ENCODE data around the gene B3GALNT2. TPM values are rescaled to one million over a fixed set of nuclear protein-coding genes. Genes with fewer than 3 reads are reported as not detected.

Gene B3GALNT2
- total RNA-seq, 1 experiment from 2014 or later: 13.7 TPM

- in situ Hi-C loops (cut with HindIII; ENCODE audit: low pct_unique_long_range_greater_than_20kb, low sequenced_read_pairs): no loop called here
Observed at GRCh38 chr1:235424092-235424491, 80.2 kb downstream of the B3GALNT2 start.

GRCh38 chr1:235423214-235423652 is 81.0 kb downstream of the B3GALNT2 start:
- in situ Hi-C loops (cut with HindIII; ENCODE audit: low pct_unique_long_range_greater_than_20kb, low sequenced_read_pairs): no loop called here
- no peak for DNase-seq (ENCODE audit: low read depth)

More at GRCh38 chr1:235424092-235424491, 80.2 kb downstream of the B3GALNT2 start:
- peak; percentile 60 for DNase-seq (ENCODE audit: low read depth)

GRCh38 chr1:235421751-235422150 is 82.5 kb downstream of the B3GALNT2 start:
- no peak for DNase-seq (ENCODE audit: low read depth)
- in situ Hi-C loops (cut with HindIII; ENCODE audit: low pct_unique_long_range_greater_than_20kb, low sequenced_read_pairs): no loop called here

GRCh38 chr1:235417086-235417697 is 87.1 kb downstream of the B3GALNT2 start:
- in situ Hi-C loops (cut with HindIII; ENCODE audit: low pct_unique_long_range_greater_than_20kb, low sequenced_read_pairs): no loop called here

GRCh38 chr1:235416662-235417049 is 87.6 kb downstream of the B3GALNT2 start:
- no peak for DNase-seq (ENCODE audit: low read depth)
- in situ Hi-C loops (cut with HindIII; ENCODE audit: low pct_unique_long_range_greater_than_20kb, low sequenced_read_pairs): no loop called here

More at GRCh38 chr1:235417086-235417697, 87.1 kb downstream of the B3GALNT2 start:
- DNase-seq (ENCODE audit: low read depth): peak; percentile 70

GRCh38 chr1:235415008-235415904 is 89.0 kb downstream of the B3GALNT2 start:
- in situ Hi-C loops (cut with HindIII; ENCODE audit: low pct_unique_long_range_greater_than_20kb, low sequenced_read_pairs): no loop called here
- DNase-seq (ENCODE audit: low read depth): peak; percentile 64

- in situ Hi-C loops (cut with HindIII; ENCODE audit: low pct_unique_long_range_greater_than_20kb, low sequenced_read_pairs): no loop called here
- DNase-seq (ENCODE audit: low read depth): peak; percentile 40
Observed at GRCh38 chr1:235411489-235412486, 92.5 kb downstream of the B3GALNT2 start.

GRCh38 chr1:235410467-235410866 is 93.8 kb downstream of the B3GALNT2 start:
- DNase-seq (ENCODE audit: low read depth): no peak
- in situ Hi-C loops (cut with HindIII; ENCODE audit: low pct_unique_long_range_greater_than_20kb, low sequenced_read_pairs): no loop called here

- DNase-seq (ENCODE audit: low read depth): no peak
- in situ Hi-C loops (cut with HindIII; ENCODE audit: low pct_unique_long_range_greater_than_20kb, low sequenced_read_pairs): no loop called here
Observed at GRCh38 chr1:235409042-235409820, 95.0 kb downstream of the B3GALNT2 start.

GRCh38 chr1:235408503-235408960 is 95.7 kb downstream of the B3GALNT2 start:
- no peak for DNase-seq (ENCODE audit: low read depth)

GRCh38 chr1:235407419-235407818 is 96.8 kb downstream of the B3GALNT2 start:
- DNase-seq (ENCODE audit: low read depth): no peak
- in situ Hi-C loops (cut with HindIII; ENCODE audit: low pct_unique_long_range_greater_than_20kb, low sequenced_read_pairs): no loop called here

More at GRCh38 chr1:235408503-235408960, 95.7 kb downstream of the B3GALNT2 start:
- in situ Hi-C loops (cut with HindIII; ENCODE audit: low pct_unique_long_range_greater_than_20kb, low sequenced_read_pairs): no loop called here

GRCh38 chr1:235404190-235404589 is 100.1 kb downstream of the B3GALNT2 start:
- in situ Hi-C loops (cut with HindIII; ENCODE audit: low pct_unique_long_range_greater_than_20kb, low sequenced_read_pairs): no loop called here
- peak; percentile 74 for DNase-seq (ENCODE audit: low read depth)

- in situ Hi-C loops (cut with HindIII; ENCODE audit: low pct_unique_long_range_greater_than_20kb, low sequenced_read_pairs): no loop called here
- DNase-seq (ENCODE audit: low read depth): no peak
Observed at GRCh38 chr1:235403593-235403992, 100.7 kb downstream of the B3GALNT2 start.

GRCh38 chr1:235402457-235403200 is 101.6 kb downstream of the B3GALNT2 start:
- DNase-seq (ENCODE audit: low read depth): peak; percentile 88
- in situ Hi-C loops (cut with HindIII; ENCODE audit: low pct_unique_long_range_greater_than_20kb, low sequenced_read_pairs): no loop called here

GRCh38 chr1:235401251-235401650 is 103.0 kb downstream of the B3GALNT2 start:
- in situ Hi-C loops (cut with HindIII; ENCODE audit: low pct_unique_long_range_greater_than_20kb, low sequenced_read_pairs): no loop called here
- no peak for DNase-seq (ENCODE audit: low read depth)

All from Caki2 (cell line).